H9 (cell line): ENCODE data around the gene ZYG11A. TPM values are rescaled to one million over a fixed set of nuclear protein-coding genes. Genes with fewer than 3 reads are reported as not detected.

Source experiments
- DNase-seq: peaks from one replicate; pipeline ENCODE4 v3.0.0-alpha.2; 2017
- H2AFZ ChIP-seq: one replicate; pipeline ENCODE4 v1.6.1; 2013; ENCODE audit warnings: mild to moderate bottlenecking, low read length, control low read depth, moderate library complexity
- H2AK5ac ChIP-seq: 2 replicates; pipeline ENCODE4 v1.6.1; 2013; ENCODE audit warnings: low read length, control low read depth, mixed read lengths; ENCODE audit not compliant: insufficient read length
- H2BK120ac ChIP-seq: one replicate; pipeline ENCODE4 v1.6.1; 2013; ENCODE audit warnings: low read depth, mild to moderate bottlenecking, low read length, control low read depth, inconsistent platforms; ENCODE audit not compliant: poor library complexity, severe bottlenecking
- H2BK12ac ChIP-seq: 2 replicates; pipeline ENCODE4 v1.6.1; 2013; ENCODE audit warnings: low read length, control low read depth, mixed read lengths, low read depth; ENCODE audit not compliant: insufficient read length
- H2BK15ac ChIP-seq: 2 replicates; pipeline ENCODE4 v1.6.1; 2013; ENCODE audit warnings: low read depth, low read length, control low read depth
- H2BK20ac ChIP-seq: one replicate; pipeline ENCODE4 v1.6.1; 2013; ENCODE audit warnings: low read depth, mild to moderate bottlenecking, low read length, control low read depth, inconsistent platforms; ENCODE audit not compliant: poor library complexity, severe bottlenecking
- H2BK5ac ChIP-seq: 2 replicates; pipeline ENCODE4 v1.6.1; 2013; ENCODE audit warnings: low read length, control low read depth, mixed read lengths; ENCODE audit not compliant: insufficient read length
- H3K14ac ChIP-seq: 2 replicates; pipeline ENCODE4 v1.6.1; 2013; ENCODE audit warnings: low read length, control low read depth; ENCODE audit not compliant: insufficient read depth
- H3K18ac ChIP-seq: 2 replicates; pipeline ENCODE4 v1.6.1; 2013; ENCODE audit warnings: low read depth, mild to moderate bottlenecking, mixed read lengths, low read length, control low read depth; ENCODE audit not compliant: insufficient read length
- H3K23ac ChIP-seq: 2 replicates; pipeline ENCODE4 v1.6.1; 2013; ENCODE audit warnings: low read length, control low read depth, mixed read lengths, low read depth; ENCODE audit not compliant: insufficient read length
- H3K23me2 ChIP-seq: 2 replicates; pipeline ENCODE4 v1.6.1; 2013; ENCODE audit warnings: low read depth, mild to moderate bottlenecking, mixed read lengths, low read length, control low read depth; ENCODE audit not compliant: insufficient read length, poor library complexity, severe bottlenecking
- H3K27ac ChIP-seq: 2 replicates; pipeline ENCODE4 v1.5.1; 2013; ENCODE audit warnings: low read length, control low read depth, mixed read lengths, low read depth; ENCODE audit not compliant: insufficient read length
- H3K27me3 ChIP-seq: 2 replicates; pipeline ENCODE4 v1.6.1; 2013; ENCODE audit warnings: low read length, control low read depth, inconsistent platforms; ENCODE audit not compliant: insufficient read depth
- H3K4ac ChIP-seq: 2 replicates; pipeline ENCODE4 v1.6.1; 2013; ENCODE audit warnings: low read depth, mild to moderate bottlenecking, control low read depth, inconsistent platforms, low read length, moderate library complexity
- H3K4me1 ChIP-seq: 2 replicates; pipeline ENCODE4 v1.6.1; 2013; ENCODE audit warnings: low read length, control low read depth, inconsistent platforms; ENCODE audit not compliant: insufficient read depth
- H3K4me2 ChIP-seq: 2 replicates; pipeline ENCODE4 v1.6.1; 2013; ENCODE audit warnings: low read length, control low read depth, mixed read lengths; ENCODE audit not compliant: insufficient read length, insufficient read depth
- H3K56ac ChIP-seq: 2 replicates; pipeline ENCODE4 v1.6.1; 2013; ENCODE audit warnings: low read depth, mild to moderate bottlenecking, mixed read lengths, low read length, control low read depth; ENCODE audit not compliant: insufficient read length
- H3K79me1 ChIP-seq: 2 replicates; pipeline ENCODE4 v1.6.1; 2013; ENCODE audit warnings: low read depth, mild to moderate bottlenecking, moderate library complexity, low read length, control low read depth, inconsistent platforms; ENCODE audit not compliant: insufficient read depth, poor library complexity, severe bottlenecking
- H3K79me2 ChIP-seq: 2 replicates; pipeline ENCODE4 v1.6.1; 2013; ENCODE audit warnings: low read length, control low read depth, inconsistent platforms; ENCODE audit not compliant: insufficient read depth
- H3K9ac ChIP-seq: 2 replicates; pipeline ENCODE4 v1.6.1; 2013; ENCODE audit warnings: low read length, control low read depth, mixed read lengths; ENCODE audit not compliant: insufficient read length; ENCODE audit errors: extremely low read depth
- H3K9me3 ChIP-seq: one replicate; pipeline ENCODE4 v1.6.1; 2013; ENCODE audit warnings: low read depth, low read length, inconsistent platforms; ENCODE audit not compliant: control insufficient read depth
- H3T11ph ChIP-seq: one replicate; pipeline ENCODE4 v1.6.1; 2013; ENCODE audit warnings: mild to moderate bottlenecking, low read length, control low read depth, inconsistent platforms
- H4K20me1 ChIP-seq: one replicate; pipeline ENCODE4 v1.6.1; 2013; ENCODE audit not compliant: control insufficient read depth, insufficient read length, insufficient read depth
- H4K5ac ChIP-seq: 2 replicates; pipeline ENCODE4 v1.6.1; 2013; ENCODE audit warnings: low read depth, mild to moderate bottlenecking, mixed read lengths, low read length, control low read depth; ENCODE audit not compliant: insufficient read length
- H4K8ac ChIP-seq: replicated peaks from 2 replicates; pipeline ENCODE4 v1.6.1; 2013; ENCODE audit warnings: low read length, control low read depth, mixed read lengths, low read depth; ENCODE audit not compliant: insufficient read length
- H4K91ac ChIP-seq: 2 replicates; pipeline ENCODE4 v1.6.1; 2013; ENCODE audit warnings: low read depth, mild to moderate bottlenecking, moderate library complexity, mixed read lengths, low read length, control low read depth; ENCODE audit not compliant: insufficient read length
- H3K27ac Mint-ChIP-seq, 3 experiments: 2 replicates in 2 of 3; 3 replicates in 1 of 3; pipeline ENCODE4 v1.8.0; 2020 to 2021; ENCODE audit warnings: mixed read lengths in 3 of 3, mild to moderate bottlenecking in 1 of 3, moderate library complexity in 1 of 3
- H3K27me3 Mint-ChIP-seq: 2 replicates; pipeline ENCODE4 v1.8.0; 2021; ENCODE audit warnings: low read depth, mild to moderate bottlenecking, moderate library complexity, mixed read lengths
- H3K36me3 Mint-ChIP-seq, 3 experiments: 2 replicates in 2 of 3; 3 replicates in 1 of 3; pipeline ENCODE4 v1.8.0; 2020 to 2021; ENCODE audit warnings: low read depth in 3 of 3, mixed read lengths in 3 of 3; ENCODE audit not compliant: insufficient read depth in 1 of 3
- H3K4me1 Mint-ChIP-seq, 2 experiments: 2 replicates each; pipeline ENCODE4 v1.8.0; 2020; ENCODE audit warnings: mixed read lengths in 2 of 2
- H3K4me3 Mint-ChIP-seq, 2 experiments: 2 replicates in 1 of 2; 3 replicates in 1 of 2; pipeline ENCODE4 v1.8.0; 2020 to 2021; ENCODE audit warnings: mild to moderate bottlenecking in 2 of 2, mixed read lengths in 2 of 2, moderate library complexity in 1 of 2
- H3K9me3 Mint-ChIP-seq, 2 experiments: 2 replicates in 1 of 2; 3 replicates in 1 of 2; pipeline ENCODE4 v1.8.0; 2020; ENCODE audit warnings: mild to moderate bottlenecking in 2 of 2, mixed read lengths in 2 of 2, moderate library complexity in 1 of 2
- WGBS: extraction: QIAGEN DNeasy Blood & Tissue Kit; methylation state at CpG from one replicate; pipeline ENCODE4 v1.1.7; 2013; ENCODE audit warnings: missing lambda C conversion rate, low lambda C conversion rate, mixed read lengths; ENCODE audit not compliant: insufficient read length; ENCODE audit errors: extremely low coverage; 5-methylcytosine and 5-hydroxymethylcytosine counted together
- total RNA-seq: library from RNA; stranded (reverse); gene quantifications from 2 replicates; pipeline ENCODE4 v1.2.1, GENCODE V29; 2021
- TF ChIP-seq, protein P1 (sequence below): fragments of 200-600 bp; sonication (generic); conservative IDR thresholded peaks from 3 replicates; pipeline ENCODE4 v1.8.0; 2021; ENCODE audit warnings: antibody characterized with exemption, mild to moderate bottlenecking

ZYG11A gene
- total RNA-seq, 1 experiment from 2014 or later: 2.1 TPM

DNA sequence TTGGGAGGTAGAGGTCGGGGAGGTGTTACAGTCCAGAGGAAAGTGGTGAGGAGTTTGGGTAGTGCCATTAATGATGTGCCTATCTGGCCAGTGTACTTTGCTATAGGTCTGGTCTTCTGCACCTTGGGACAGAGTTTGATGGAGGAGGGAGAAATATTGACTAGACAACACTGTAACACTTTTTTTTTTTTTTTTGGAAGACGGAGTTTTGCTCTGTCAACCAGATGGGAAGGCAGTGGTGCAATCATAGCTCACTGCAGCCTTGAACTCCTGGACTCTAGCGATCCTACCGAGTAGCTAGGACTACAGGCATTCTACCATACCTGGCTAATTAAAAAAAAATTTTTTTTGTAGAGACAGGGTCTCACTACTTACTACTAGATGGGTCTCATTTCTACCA, 86.5 kb downstream of the ZYG11A start:
- H3K27me3 ChIP-seq: peaks cover 12% of the 10 kb centered on the region; the same call in 1 of the 2 replicates
- no peak overlapping the region for H2BK12ac ChIP-seq
- H3K9ac ChIP-seq: no peak overlapping the region
- no peak overlapping the region for H3K27ac ChIP-seq
- no CpG with 5 or more reads among the region's 4 CpGs for WGBS
- H3K4me2 ChIP-seq: no peak overlapping the region
- H3K23me2 ChIP-seq: peaks cover 11% of the 10 kb centered on the region
- no peak overlapping the region for H2AFZ ChIP-seq
- H2BK120ac ChIP-seq: no peak overlapping the region
- no peak overlapping the region for H3K14ac ChIP-seq
- no peak overlapping the region for H3K18ac ChIP-seq
- H2BK15ac ChIP-seq: no peak overlapping the region
- no peaks in the 10 kb centered on the region; the same call in 1 of the 2 replicates for H3K4me1 ChIP-seq
- Mint-ChIP-seq H3K4me1 (peaks cover 7 to 10% of the 10 kb centered on the region in 2 experiments), H3K4me3 (no peak overlapping the region), H3K9me3 (no peaks in the 10 kb centered on the region), H3K36me3 (peaks cover 0 to 1% (median 0%) of the 10 kb centered on the region in 3 experiments; a peak in 1 of 7 replicates), H3K27me3 (peaks cover 52% of the 10 kb centered on the region), H3K27ac (no peak overlapping the region)
- no peak overlapping the region for H4K91ac ChIP-seq
- no peaks in the 10 kb centered on the region for H3K79me1 ChIP-seq
- no peak overlapping the region for H3K23ac ChIP-seq
- no peak overlapping the region for H4K5ac ChIP-seq
- no peak overlapping the region for H2BK20ac ChIP-seq
- no peak overlapping the region for H3K56ac ChIP-seq
- no peak overlapping the region for H3K4ac ChIP-seq
- no peaks in the 10 kb centered on the region for H3K79me2 ChIP-seq
- TF ChIP-seq, protein P1, sequence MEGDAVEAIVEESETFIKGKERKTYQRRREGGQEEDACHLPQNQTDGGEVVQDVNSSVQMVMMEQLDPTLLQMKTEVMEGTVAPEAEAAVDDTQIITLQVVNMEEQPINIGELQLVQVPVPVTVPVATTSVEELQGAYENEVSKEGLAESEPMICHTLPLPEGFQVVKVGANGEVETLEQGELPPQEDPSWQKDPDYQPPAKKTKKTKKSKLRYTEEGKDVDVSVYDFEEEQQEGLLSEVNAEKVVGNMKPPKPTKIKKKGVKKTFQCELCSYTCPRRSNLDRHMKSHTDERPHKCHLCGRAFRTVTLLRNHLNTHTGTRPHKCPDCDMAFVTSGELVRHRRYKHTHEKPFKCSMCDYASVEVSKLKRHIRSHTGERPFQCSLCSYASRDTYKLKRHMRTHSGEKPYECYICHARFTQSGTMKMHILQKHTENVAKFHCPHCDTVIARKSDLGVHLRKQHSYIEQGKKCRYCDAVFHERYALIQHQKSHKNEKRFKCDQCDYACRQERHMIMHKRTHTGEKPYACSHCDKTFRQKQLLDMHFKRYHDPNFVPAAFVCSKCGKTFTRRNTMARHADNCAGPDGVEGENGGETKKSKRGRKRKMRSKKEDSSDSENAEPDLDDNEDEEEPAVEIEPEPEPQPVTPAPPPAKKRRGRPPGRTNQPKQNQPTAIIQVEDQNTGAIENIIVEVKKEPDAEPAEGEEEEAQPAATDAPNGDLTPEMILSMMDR: no peak
- no peaks in the 10 kb centered on the region for H4K20me1 ChIP-seq
- no peaks in the 10 kb centered on the region for H3K9me3 ChIP-seq
- no peak overlapping the region for H2BK5ac ChIP-seq
- H4K8ac ChIP-seq: no peak overlapping the region
- DNase-seq: no peak
- no peak overlapping the region for H3T11ph ChIP-seq
- no peak overlapping the region for H2AK5ac ChIP-seq
